GM23248 (cell line): ENCODE data around the gene GGTLC3.
"Not testable (repeated sequence)": the region's sequence is repeated elsewhere in the genome, so short reads cannot be mapped to it uniquely, and the experiment has no call there.

Experiments
- EZH2 ChIP-seq: fragments of 200-600 bp; sonication (generic); IDR thresholded peaks from 2 replicates; pipeline ENCODE4 v1.6.1; 2018; ENCODE audit warnings: antibody characterized with exemption, mild to moderate bottlenecking; ENCODE audit not compliant: insufficient read depth, poor library complexity, severe bottlenecking
- EZH2phosphoT487 ChIP-seq: fragments of 200-600 bp; sonication (generic); IDR thresholded peaks from 2 replicates; pipeline ENCODE4 v1.6.1; 2018; ENCODE audit warnings: antibody characterized with exemption, moderate library complexity, mild to moderate bottlenecking, low read depth; ENCODE audit not compliant: insufficient read depth

- not testable (repeated sequence) for TF ChIP-seq EZH2phosphoT487, EZH2
These were observed 40.6 kb upstream of the GGTLC3 start for GRCh38 chr22:18558516-18558915.
